Measurements from ENCODE around the gene RALY.
"Not testable (repeated sequence)": the region's sequence is repeated elsewhere in the genome, so short reads cannot be mapped to it uniquely, and the experiment has no call there.

Gene RALY

DNA sequence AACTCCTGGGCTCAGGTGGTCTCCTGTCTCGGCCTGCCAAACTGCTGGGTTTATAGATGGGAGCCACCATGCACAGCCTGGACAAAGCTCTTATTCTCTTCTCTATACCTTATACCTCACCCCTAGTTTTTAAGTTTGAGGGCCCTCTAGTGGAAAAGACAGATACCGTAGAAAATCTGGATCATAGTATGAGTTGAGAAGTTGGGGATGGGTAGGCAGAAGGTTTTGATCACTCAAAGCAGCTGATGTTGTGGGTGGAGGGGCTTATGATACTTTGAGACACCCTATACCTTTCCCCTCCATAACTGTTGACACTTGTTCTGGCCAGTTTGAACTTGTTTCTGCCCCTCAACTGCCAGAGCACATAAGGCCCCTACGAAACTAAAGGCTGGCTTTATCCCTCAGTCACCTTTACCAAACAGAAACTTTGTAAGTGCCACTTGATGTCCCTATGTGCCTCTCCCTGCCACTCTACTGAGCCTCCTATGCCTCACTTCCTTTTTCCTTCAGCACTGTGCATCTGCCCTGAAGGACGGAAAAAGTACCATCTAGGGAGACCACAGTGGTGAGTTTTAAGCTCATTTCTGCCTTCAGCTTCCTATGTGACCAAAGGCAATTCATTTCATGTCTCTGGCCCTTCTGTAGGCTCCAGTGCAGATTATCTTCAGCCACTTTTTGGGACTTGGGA is 28.6 kb downstream of the RALY start:
- Mint-ChIP-seq H3K4me3 (no peak overlapping the region), H3K36me3 (no peaks in the 10 kb centered on the region), H3K27ac (no peak overlapping the region), H3K4me1 (peaks cover 89% of the 10 kb centered on the region), H3K9me3 (no peaks in the 10 kb centered on the region), H3K27me3 (no peaks in the 10 kb centered on the region)

DNA sequence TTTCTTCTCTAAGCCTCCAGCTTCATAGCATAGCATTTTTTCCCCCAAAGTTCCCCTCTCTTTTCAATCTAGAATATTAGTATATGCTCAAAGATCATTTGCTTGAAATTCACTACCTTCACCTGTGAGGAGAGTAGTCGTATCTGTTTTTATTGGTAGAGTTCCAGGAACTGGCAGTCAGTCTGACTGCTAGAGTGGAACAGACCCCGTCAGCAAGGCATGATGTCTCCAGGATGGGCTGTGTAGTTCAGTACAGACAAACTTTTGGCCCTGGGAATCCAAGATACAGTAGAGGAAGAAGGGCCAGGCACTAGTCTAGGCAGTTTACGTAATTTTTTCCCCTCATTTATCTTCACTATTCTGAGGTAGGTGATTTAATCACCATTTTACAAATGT is 29.1 kb downstream of the RALY start:
- Mint-ChIP-seq H3K27me3 (no peaks in the 10 kb centered on the region), H3K4me3 (no peak overlapping the region), H3K36me3 (no peaks in the 10 kb centered on the region), H3K27ac (no peak overlapping the region), H3K9me3 (no peaks in the 10 kb centered on the region), H3K4me1 (peaks cover 89% of the 10 kb centered on the region)

DNA sequence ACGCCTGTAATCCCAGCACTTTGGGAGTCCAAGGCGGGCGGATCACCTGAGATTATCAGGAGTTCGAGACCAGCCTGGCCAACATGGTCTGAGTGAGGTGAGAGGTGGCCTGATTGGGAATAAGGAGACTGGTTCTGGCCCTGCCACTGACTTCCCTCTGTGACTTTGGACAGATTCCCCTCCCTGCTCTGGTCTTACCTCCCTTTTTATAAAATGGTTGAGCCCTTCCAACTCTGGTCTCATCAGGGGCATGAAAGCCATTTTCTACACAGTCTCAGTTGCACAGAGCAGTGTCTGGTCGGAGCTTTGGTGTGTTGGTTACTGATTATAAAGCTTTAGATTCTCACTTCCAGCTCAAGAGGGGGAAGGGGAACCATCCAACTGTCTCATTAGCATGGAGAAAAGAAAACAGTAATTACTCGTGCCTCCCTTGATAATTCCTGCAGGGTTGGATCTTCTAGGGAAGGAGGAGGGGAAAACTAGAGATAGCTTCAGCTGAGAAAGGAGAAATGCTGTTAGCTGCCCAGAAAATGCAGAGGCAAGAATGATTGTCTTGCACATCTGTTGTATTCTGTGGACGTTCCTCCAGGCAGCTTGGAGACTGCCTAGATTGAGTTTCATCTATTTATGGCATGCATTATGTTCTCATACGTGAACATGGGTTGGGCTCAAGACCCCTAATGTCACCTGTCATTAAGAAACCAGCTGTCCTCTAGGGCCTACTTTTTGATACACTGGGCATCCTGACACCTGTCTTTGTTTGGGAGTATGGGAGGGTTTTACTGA is 30.4 kb downstream of the RALY start:
- Mint-ChIP-seq H3K27ac (peak overlapping the region; percentile 43), H3K36me3 (peaks cover 5% of the 10 kb centered on the region), H3K27me3 (no peaks in the 10 kb centered on the region), H3K4me1 (peaks cover 91% of the 10 kb centered on the region), H3K4me3 (peak overlapping the region; percentile 11), H3K9me3 (no peaks in the 10 kb centered on the region)

DNA sequence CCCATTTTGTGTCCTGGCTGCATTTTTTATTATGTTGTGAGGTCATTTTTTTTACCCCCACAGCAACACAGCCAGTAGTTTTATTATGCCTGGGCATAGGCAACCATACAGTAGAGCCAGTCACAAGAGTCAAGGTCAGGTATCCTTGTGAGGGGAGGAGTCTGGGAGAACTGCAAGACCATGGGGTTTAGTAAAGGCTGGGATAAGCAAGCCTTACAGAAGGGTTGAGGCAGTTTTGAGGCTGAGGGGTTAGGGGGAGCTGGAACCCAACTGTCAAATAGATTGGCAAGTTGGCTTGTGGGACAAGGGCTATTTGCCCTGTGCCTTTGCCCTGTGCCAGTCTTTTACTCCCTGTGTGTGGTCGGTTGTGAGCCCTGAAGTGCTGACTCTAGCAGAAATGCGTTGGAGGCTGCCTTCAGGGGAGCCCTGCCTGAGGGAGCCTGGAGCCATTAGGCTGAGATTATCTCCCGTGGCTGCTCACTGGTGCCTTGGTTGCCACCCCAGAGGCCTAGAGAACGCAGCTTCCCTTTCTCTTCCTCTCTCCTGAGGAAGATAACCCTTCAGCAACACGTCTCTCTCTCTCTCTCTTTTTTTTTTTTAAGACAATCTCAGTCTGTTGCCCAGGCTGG is 31.1 kb downstream of the RALY start:
- no peaks in the 10 kb centered on the region for H3K9me3 Mint-ChIP-seq
- H3K27ac Mint-ChIP-seq, result no peak overlapping the region
- H3K36me3 Mint-ChIP-seq, result peaks cover 5% of the 10 kb centered on the region
- H3K4me1 Mint-ChIP-seq, result peaks cover 91% of the 10 kb centered on the region
- no peaks in the 10 kb centered on the region for H3K27me3 Mint-ChIP-seq
- H3K4me3 Mint-ChIP-seq, result peak overlapping the region; percentile 11

DNA sequence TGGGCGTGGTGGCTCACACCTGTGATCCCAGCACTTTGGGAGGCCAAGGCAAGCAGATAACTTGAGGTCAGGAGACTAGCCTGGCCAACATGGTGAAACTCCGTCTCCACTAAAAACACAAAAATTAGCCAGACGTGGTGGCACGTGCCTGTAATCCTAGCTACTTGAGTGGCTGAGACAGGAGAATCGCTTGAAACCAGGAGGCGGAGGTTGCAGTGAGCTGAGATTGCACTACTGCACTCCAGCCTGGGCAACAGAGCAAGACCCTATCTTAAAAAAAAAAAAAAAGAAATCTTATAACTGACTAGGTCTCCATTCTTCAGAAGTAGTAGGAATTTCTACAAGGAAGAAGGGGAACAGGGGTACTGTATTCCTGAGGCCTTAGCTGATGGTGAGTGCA is 34.3 kb downstream of the RALY start:
- not testable (repeated sequence) for H3K27ac Mint-ChIP-seq, H3K4me3 Mint-ChIP-seq, H3K27me3 Mint-ChIP-seq, H3K36me3 Mint-ChIP-seq, H3K9me3 Mint-ChIP-seq
- H3K4me1 Mint-ChIP-seq, result peaks cover 79% of the 10 kb centered on the region

DNA sequence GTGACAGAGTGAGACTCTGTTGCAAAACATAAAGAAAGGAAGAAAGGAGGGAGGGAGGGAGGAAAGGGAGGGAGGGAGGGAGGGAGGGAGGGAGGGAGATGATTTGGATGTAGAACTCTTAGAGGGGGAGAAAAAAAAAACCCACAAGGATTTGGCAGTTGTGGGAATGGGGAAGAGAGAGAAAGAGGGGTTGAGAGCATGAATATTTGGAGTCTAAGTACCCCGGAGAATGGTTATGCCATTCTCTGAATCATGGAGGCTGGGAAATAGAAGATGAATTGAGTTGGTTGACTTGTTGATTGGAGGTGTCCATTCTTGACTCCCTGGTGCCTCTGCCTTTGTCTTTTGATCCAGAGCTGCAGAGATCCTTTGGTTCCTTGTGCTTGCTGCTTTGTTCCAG is 35.7 kb downstream of the RALY start:
- peaks cover 5% of the 10 kb centered on the region for H3K36me3 Mint-ChIP-seq
- H3K9me3 Mint-ChIP-seq, result no peaks in the 10 kb centered on the region
- no peak overlapping the region for H3K4me3 Mint-ChIP-seq
- peaks cover 82% of the 10 kb centered on the region for H3K4me1 Mint-ChIP-seq
- no peaks in the 10 kb centered on the region for H3K27me3 Mint-ChIP-seq
- H3K27ac Mint-ChIP-seq, result no peak overlapping the region

DNA sequence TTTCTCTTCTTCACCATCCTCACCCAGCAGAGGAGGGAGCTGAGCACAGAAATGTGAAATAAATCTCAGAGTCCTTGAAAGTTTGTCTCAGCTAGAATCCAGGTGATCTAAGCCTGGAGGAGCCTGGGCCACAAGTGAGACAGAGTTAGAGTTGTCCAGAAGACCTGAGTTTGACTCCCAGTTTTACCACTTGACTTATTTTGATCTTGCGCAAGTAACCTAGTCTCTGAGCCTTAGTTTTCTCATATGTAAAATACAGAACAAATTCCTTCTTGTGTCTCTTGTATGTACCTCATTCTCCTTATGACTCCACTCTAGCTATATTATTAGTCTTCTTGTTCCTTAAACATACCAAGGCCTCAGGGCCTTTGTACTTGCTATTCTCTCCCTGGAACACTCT is 36.7 kb downstream of the RALY start:
- Mint-ChIP-seq H3K27me3 (no peaks in the 10 kb centered on the region), H3K4me3 (no peak overlapping the region), H3K4me1 (peaks cover 76% of the 10 kb centered on the region), H3K27ac (peak overlapping the region; percentile 1), H3K36me3 (peaks cover 5% of the 10 kb centered on the region), H3K9me3 (no peaks in the 10 kb centered on the region)

DNA sequence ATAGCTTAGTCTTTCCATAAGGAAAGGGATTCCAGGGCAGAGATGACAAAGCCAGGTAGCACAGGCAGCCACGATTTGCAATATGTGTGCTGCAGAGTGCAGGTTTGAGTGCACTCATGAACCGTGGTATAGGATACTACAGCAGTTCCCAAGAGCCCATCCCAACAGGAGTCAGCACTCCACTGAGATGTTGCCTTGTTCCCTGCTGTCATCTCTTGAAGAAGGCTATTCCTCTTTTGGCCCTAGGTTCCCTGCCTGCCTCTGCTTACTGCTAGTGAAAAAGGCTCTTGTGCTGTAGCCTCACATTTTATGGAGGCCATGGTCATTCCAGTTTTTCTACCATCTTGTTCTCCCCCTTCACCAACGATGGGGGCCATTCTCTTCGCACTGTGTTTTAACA is 40.2 kb downstream of the RALY start:
- Mint-ChIP-seq H3K4me3 (no peak overlapping the region), H3K4me1 (peaks cover 79% of the 10 kb centered on the region), H3K27ac (no peak overlapping the region), H3K36me3 (peaks cover 2% of the 10 kb centered on the region), H3K9me3 (no peaks in the 10 kb centered on the region), H3K27me3 (no peaks in the 10 kb centered on the region)

DNA sequence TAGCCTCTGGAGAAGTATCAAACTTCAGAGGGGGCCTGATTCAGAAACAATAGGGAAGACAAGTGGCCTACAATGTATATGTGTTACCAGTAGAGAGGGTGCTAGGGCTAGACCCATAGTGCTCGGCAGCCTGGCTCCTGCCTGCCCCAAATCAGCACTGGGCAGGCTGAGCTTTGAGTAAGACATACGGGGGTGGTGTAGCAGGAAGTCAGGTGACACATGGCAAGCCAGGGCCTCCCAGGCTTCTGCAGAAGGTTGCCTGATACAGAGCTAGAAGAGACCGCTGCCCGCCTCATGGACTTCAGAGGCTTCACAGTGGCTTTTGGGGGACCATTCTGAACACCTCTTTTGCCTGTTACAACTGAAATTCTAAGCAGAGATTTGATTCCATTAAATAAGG is 43.4 kb downstream of the RALY start:
- H3K27ac Mint-ChIP-seq, result peak overlapping the region; percentile 56
- no peaks in the 10 kb centered on the region for H3K9me3 Mint-ChIP-seq
- peak overlapping the region; percentile 71 for H3K4me3 Mint-ChIP-seq
- peaks cover 93% of the 10 kb centered on the region for H3K4me1 Mint-ChIP-seq
- no peaks in the 10 kb centered on the region for H3K36me3 Mint-ChIP-seq
- no peaks in the 10 kb centered on the region for H3K27me3 Mint-ChIP-seq

DNA sequence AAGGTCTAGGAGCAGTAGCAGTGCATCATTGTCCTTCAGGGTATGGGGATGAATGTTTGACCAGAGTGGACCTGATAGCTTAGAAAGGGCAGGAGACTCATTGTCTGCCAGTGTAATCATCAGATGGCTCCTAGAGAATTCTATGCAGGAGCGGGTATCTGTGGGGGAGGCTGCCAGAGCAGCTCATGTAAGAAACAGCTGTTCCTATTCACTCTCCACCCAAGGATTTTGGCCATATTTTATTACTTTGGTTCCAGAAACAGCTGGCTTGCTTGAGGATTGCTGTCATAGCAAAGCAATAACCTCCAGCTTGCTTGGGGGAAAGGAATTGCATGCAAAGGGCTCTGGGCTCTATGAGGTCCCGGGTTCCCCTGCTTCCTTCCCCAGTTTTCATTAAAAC is 44.1 kb downstream of the RALY start:
- no peaks in the 10 kb centered on the region for H3K36me3 Mint-ChIP-seq
- peaks cover 95% of the 10 kb centered on the region for H3K4me1 Mint-ChIP-seq
- peak overlapping the region; percentile 56 for H3K27ac Mint-ChIP-seq

DNA sequence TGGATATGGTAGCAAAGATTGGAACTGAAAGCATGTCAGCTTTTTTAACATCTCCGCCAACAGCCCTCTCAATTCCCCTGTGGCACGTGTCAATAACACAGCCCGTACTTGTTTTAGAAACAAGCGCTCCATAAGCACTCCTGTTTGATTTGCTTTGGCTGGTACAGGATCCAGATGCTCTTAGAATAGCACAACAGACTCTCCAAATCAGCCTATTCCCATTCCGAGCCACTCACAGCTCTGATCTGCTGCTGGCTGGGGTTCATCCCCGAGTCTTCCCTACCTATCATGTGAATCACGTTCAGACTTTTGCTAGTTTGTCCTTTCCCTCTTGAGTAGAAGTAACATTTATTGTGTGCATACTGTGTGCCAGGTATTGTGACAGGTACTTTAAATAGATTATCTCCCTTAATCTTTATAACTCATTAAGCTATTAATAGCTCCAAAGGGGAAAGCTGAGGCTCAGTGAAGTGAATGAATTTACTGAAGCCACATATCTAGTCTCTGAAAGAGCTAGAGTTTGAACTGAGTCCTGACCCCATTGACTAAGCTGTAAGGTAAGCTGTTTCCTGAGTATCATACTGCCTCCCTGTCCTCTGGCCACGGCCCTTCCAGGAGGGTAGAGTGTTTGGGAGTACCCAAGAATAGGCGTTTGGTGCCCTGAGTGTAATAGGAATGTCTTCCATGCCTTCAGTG is 46.7 kb downstream of the RALY start:
- peak overlapping the region; percentile 60 for H3K27ac Mint-ChIP-seq

More for the DNA sequence above, 44.1 kb downstream of the RALY start:
- H3K4me3 Mint-ChIP-seq, result peak overlapping the region; percentile 71
- H3K27me3 Mint-ChIP-seq, result no peaks in the 10 kb centered on the region
- H3K9me3 Mint-ChIP-seq, result no peaks in the 10 kb centered on the region

DNA sequence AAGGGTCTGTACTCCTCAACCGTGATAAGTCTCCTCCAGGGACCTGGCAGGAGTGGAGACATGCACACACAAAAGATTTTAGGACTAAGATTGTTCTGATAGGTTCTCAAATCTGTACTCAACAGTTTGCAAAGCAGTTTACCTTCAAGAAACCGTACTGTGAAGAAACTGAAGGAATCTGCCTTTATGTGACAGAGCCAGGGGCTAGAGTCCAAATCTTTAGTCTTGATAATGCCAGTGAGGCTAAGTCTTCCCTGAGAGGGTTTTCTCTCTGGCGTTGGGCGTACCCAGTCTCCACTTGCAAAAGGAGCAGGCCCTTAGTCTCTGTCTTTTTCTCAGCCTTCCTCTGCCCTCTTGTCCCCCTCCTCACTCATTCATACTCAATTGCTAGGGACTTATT is 47.5 kb downstream of the RALY start:
- peaks cover 93% of the 10 kb centered on the region for H3K4me1 Mint-ChIP-seq
- no peaks in the 10 kb centered on the region for H3K9me3 Mint-ChIP-seq
- H3K36me3 Mint-ChIP-seq, result no peaks in the 10 kb centered on the region
- no peak overlapping the region for H3K4me3 Mint-ChIP-seq
- H3K27me3 Mint-ChIP-seq, result no peaks in the 10 kb centered on the region
- peak overlapping the region; percentile 6 for H3K27ac Mint-ChIP-seq

More for the DNA sequence above, 46.7 kb downstream of the RALY start:
- Mint-ChIP-seq H3K4me3 (no peak overlapping the region), H3K36me3 (no peaks in the 10 kb centered on the region), H3K9me3 (no peaks in the 10 kb centered on the region), H3K27me3 (no peaks in the 10 kb centered on the region), H3K4me1 (peaks cover 93% of the 10 kb centered on the region)

DNA sequence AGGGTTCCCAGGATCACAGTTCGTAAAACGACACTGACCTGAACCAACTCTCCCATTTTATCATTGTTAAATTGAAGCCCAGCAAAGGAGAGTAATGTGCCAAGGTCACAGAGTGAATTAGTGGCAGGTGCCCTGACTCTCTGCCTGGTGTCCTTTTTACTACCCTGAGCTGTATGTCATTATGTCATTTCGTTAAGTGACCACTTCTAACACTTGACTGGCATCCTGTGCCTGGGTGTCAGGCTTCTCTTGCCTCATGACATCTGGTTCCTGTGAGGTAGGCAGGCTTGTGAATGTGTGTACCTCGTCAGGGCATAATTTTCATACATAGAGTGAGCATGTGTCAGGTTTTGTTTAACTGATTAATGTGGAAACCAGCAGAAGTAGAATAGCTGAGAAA is 48.6 kb downstream of the RALY start:
- Mint-ChIP-seq H3K36me3 (no peaks in the 10 kb centered on the region), H3K4me1 (peaks cover 92% of the 10 kb centered on the region), H3K27me3 (no peaks in the 10 kb centered on the region), H3K4me3 (no peak overlapping the region), H3K27ac (peak overlapping the region; percentile 55), H3K9me3 (no peaks in the 10 kb centered on the region)

DNA sequence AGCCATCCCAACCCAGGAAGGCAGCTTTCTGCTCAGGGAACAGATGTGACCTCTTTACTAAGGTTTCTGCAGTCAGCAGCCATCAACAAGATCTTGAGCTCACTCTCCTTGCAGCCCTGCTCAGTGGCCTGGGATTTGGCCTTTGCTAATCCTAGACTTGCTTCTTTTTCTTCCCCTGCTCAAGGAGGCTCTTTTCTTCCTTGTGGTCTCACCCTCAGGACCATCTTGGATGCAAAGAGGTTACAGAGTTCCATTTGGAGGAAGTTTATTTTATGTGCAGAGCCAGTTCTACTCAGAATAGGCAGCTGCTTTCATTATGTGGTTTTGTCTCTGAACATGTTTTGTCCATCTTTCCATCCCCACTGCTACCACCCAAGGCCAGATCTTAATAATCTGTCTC is 49.3 kb downstream of the RALY start:
- peak overlapping the region; percentile 87 for H3K27ac Mint-ChIP-seq

DNA sequence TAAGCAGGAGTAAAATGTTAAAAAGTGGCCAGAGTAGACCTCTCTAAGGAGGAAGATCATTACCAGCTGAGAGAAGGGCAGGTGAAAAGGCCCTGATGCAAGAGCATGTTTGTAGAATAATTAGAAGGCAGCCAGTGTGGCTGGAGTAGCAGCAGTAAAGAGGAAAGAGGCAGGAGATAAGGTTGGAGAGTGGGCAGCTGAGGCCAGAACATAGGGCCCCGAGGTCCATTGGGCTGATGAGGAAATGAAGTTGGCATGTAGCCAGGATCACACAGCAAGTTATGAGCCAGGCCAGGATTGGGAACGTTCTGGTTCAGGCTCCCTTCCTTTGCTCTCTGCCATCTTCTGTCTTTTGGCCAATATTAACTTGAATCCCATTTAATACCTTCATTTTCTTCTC is 51.6 kb downstream of the RALY start:
- Mint-ChIP-seq H3K4me3 (no peak overlapping the region), H3K9me3 (no peaks in the 10 kb centered on the region), H3K27me3 (no peaks in the 10 kb centered on the region), H3K36me3 (peaks cover 1% of the 10 kb centered on the region), H3K27ac (peak overlapping the region; percentile 36), H3K4me1 (peaks cover 91% of the 10 kb centered on the region)

More for the DNA sequence above, 49.3 kb downstream of the RALY start:
- Mint-ChIP-seq H3K4me3 (no peak overlapping the region), H3K27me3 (no peaks in the 10 kb centered on the region), H3K4me1 (peaks cover 92% of the 10 kb centered on the region), H3K36me3 (no peaks in the 10 kb centered on the region), H3K9me3 (no peaks in the 10 kb centered on the region)
